ENCODE data around the gene GPATCH8. TPM values are rescaled to one million over a fixed set of nuclear protein-coding genes. Genes with fewer than 3 reads are reported as not detected.

The GPATCH8 gene
- total RNA-seq, 2 donors from 2014 or later = 30.3 to 33.9 TPM

- no peaks in the 10 kb centered on the region for H3K36me3 ChIP-seq
- DNase-seq = no peak
- H3K27me3 ChIP-seq = no peaks in the 10 kb centered on the region
- TF ChIP-seq CTCF (IDR thresholded peaks at IDR 0.05) = no peak
- H3K9me3 ChIP-seq = no peaks in the 10 kb centered on the region
- no peak overlapping the region for H3K27ac ChIP-seq
- H3K9ac ChIP-seq (ENCODE audit: low read depth in 2 of 2, low read length in 2 of 2) = no peak overlapping the region
- intact Hi-C loops (cut with DNase I) = no loop called here
- H3K4me3 ChIP-seq = no peak overlapping the region
- H3K4me1 ChIP-seq = no peaks in the 10 kb centered on the region
Observed at GRCh38 chr17:44465276-44465675, 37.9 kb downstream of the GPATCH8 start.

GRCh38 chr17:44464037-44464436 lies 39.2 kb downstream of the GPATCH8 start:
- H3K27me3 ChIP-seq = no peaks in the 10 kb centered on the region
- H3K9ac ChIP-seq (ENCODE audit: low read depth in 2 of 2, low read length in 2 of 2) = no peak overlapping the region
- DNase-seq = no peak
- intact Hi-C loops (cut with DNase I) = no loop called here
- H3K4me3 ChIP-seq = no peak overlapping the region
- H3K9me3 ChIP-seq = no peaks in the 10 kb centered on the region
- H3K4me1 ChIP-seq = no peaks in the 10 kb centered on the region
- H3K36me3 ChIP-seq = no peaks in the 10 kb centered on the region
- no peak for TF ChIP-seq CTCF (IDR thresholded peaks at IDR 0.05)
- H3K27ac ChIP-seq = no peak overlapping the region

GRCh38 chr17:44451832-44452231 lies 51.4 kb downstream of the GPATCH8 start:
- no peaks in the 10 kb centered on the region for H3K36me3 ChIP-seq
- H3K27ac ChIP-seq = no peak overlapping the region
- H3K4me3 ChIP-seq = no peak overlapping the region
- no peak overlapping the region for H3K9ac ChIP-seq (ENCODE audit: low read depth in 2 of 2, low read length in 2 of 2)
- no peaks in the 10 kb centered on the region for H3K9me3 ChIP-seq
- H3K4me1 ChIP-seq = no peaks in the 10 kb centered on the region
- no peak for DNase-seq
- intact Hi-C loops (cut with DNase I) = no loop called here
- no peaks in the 10 kb centered on the region for H3K27me3 ChIP-seq
- TF ChIP-seq CTCF (IDR thresholded peaks at IDR 0.05) = no peak

GRCh38 chr17:44451016-44451627 lies 52.1 kb downstream of the GPATCH8 start:
- H3K9ac ChIP-seq (ENCODE audit: low read depth in 2 of 2, low read length in 2 of 2) = no peak overlapping the region
- no peaks in the 10 kb centered on the region for H3K9me3 ChIP-seq
- H3K36me3 ChIP-seq = no peaks in the 10 kb centered on the region
- H3K27ac ChIP-seq = no peak overlapping the region
- no peaks in the 10 kb centered on the region for H3K27me3 ChIP-seq
- DNase-seq = no peak
- intact Hi-C loops (cut with DNase I) = no loop called here
- H3K4me1 ChIP-seq = no peaks in the 10 kb centered on the region
- H3K4me3 ChIP-seq = no peak overlapping the region
- no peak for TF ChIP-seq CTCF (IDR thresholded peaks at IDR 0.05)

- intact Hi-C loops (cut with DNase I) = no loop called here
- Histone ChIP-seq H3K4me3 (no peak overlapping the region), H3K27ac (no peak overlapping the region), H3K27me3 (no peaks in the 10 kb centered on the region), H3K36me3 (no peaks in the 10 kb centered on the region), H3K4me1 (no peaks in the 10 kb centered on the region), H3K9ac (ENCODE audit: low read depth in 2 of 2, low read length in 2 of 2) (no peak overlapping the region), H3K9me3 (no peaks in the 10 kb centered on the region)
- no peak for TF ChIP-seq CTCF (IDR thresholded peaks at IDR 0.05)
- no peak for DNase-seq
Observed at GRCh38 chr17:44448412-44448811, 54.8 kb downstream of the GPATCH8 start.
